Smooth muscle cell (in vitro differentiated cells): ENCODE data around the gene OR10K1. TPM values are rescaled to one million over a fixed set of nuclear protein-coding genes. Genes with fewer than 3 reads are reported as not detected.

ENCODE experiments used
- DNase-seq: peaks from one replicate; lab custom pipeline; 2025; ENCODE audit not compliant: unreplicated experiment; lab: John Stamatoyannopoulos, UW
- H2AFZ ChIP-seq: fragments of 200-600 bp; sonication (generic); 2 replicates; pipeline ENCODE4 v1.6.0; 2016; ENCODE audit warnings: antibody characterized with exemption, low read depth, mild to moderate bottlenecking
- H3F3A ChIP-seq: fragments of 200-600 bp; sonication (generic); 2 replicates; pipeline ENCODE4 v1.6.0; 2017; ENCODE audit warnings: antibody characterized with exemption, low read depth
- H3K27ac ChIP-seq: fragments of 200-600 bp; sonication (generic); 2 replicates; pipeline ENCODE4 v1.5.1; 2016; ENCODE audit warnings: low read depth, mild to moderate bottlenecking
- H3K27me3 ChIP-seq: fragments of 200-600 bp; sonication (generic); 2 replicates; pipeline ENCODE4 v1.6.1; 2016; ENCODE audit warnings: low read depth, mild to moderate bottlenecking
- H3K36me3 ChIP-seq: fragments of 200-600 bp; sonication (generic); 2 replicates; pipeline ENCODE4 v1.5.1; 2016; ENCODE audit warnings: low read depth
- H3K4me1 ChIP-seq: fragments of 200-600 bp; sonication (generic); 2 replicates; pipeline ENCODE4 v1.5.1; 2016; ENCODE audit warnings: low read depth
- H3K4me2 ChIP-seq: fragments of 200-600 bp; sonication (generic); 2 replicates; pipeline ENCODE4 v1.6.0; 2016; ENCODE audit warnings: mild to moderate bottlenecking
- H3K4me3 ChIP-seq: fragments of 200-600 bp; sonication (generic); 2 replicates; pipeline ENCODE4 v1.5.1; 2016; ENCODE audit warnings: mild to moderate bottlenecking
- H3K79me2 ChIP-seq: fragments of 200-600 bp; sonication (generic); 2 replicates; pipeline ENCODE4 v1.6.0; 2016; ENCODE audit warnings: low read depth, mild to moderate bottlenecking
- H3K9ac ChIP-seq: fragments of 200-600 bp; sonication (generic); 2 replicates; pipeline ENCODE4 v1.6.0; 2016; ENCODE audit warnings: low read depth
- H3K9me3 ChIP-seq: fragments of 200-600 bp; sonication (generic); replicated peaks from 2 replicates; pipeline ENCODE4 v1.5.1; 2016; ENCODE audit warnings: low read depth
- H4K20me1 ChIP-seq: fragments of 200-600 bp; sonication (generic); 2 replicates; pipeline ENCODE4 v1.6.0; 2016; ENCODE audit warnings: low read depth
- CTCF ChIP-seq: fragments of 200-600 bp; sonication (generic); IDR thresholded peaks from 2 replicates; pipeline ENCODE4 v1.5.1; 2017; ENCODE audit warnings: borderline replicate concordance, mild to moderate bottlenecking, antibody characterized with exemption; ENCODE audit not compliant: insufficient read depth, poor library complexity, severe bottlenecking
- WGBS: methylation state at CpG from one replicate; pipeline ENCODE4 v1.1.7; 2016; ENCODE audit warnings: low lambda C conversion rate; 5-methylcytosine and 5-hydroxymethylcytosine counted together
- polyA plus RNA-seq: library from polyadenylated mRNA; unstranded; fragments of >200 nt; fragmentation: Nextera tagmentation; extraction: Ambion mirVana; gene quantifications from 2 replicates; pipeline ENCODE4 v1.2.1, GENCODE V29; 2016
- total RNA-seq: library from RNA; depleted of rRNA; stranded (reverse); fragments of >200 nt; gene quantifications from 2 replicates; pipeline ENCODE4 v1.2.3, GENCODE V29; 2014

The OR10K1 gene
- total and polyA plus RNA-seq, 2 experiments from 2014 or later = not detected

- no peak for TF ChIP-seq CTCF
- no peaks in the 10 kb centered on the region for H3F3A ChIP-seq
- peak within 1 kb of the TSS; percentile 40 for H3K4me2 ChIP-seq
- no peaks in the 10 kb centered on the region for H3K36me3 ChIP-seq
- no peaks in the 10 kb centered on the region for H4K20me1 ChIP-seq
- H3K9me3 ChIP-seq = no peaks in the 10 kb centered on the region
- no peak within 1 kb of the TSS for H3K27ac ChIP-seq
- no peaks in the 10 kb centered on the region for H3K79me2 ChIP-seq
- peaks cover 3% of the 10 kb centered on the region for H3K27me3 ChIP-seq
- H3K9ac ChIP-seq = no peak within 1 kb of the TSS
- no peaks in the 10 kb centered on the region for H3K4me1 ChIP-seq
- H3K4me3 ChIP-seq = no peak within 1 kb of the TSS
- DNase-seq = no peak
- no peak within 1 kb of the TSS for H2AFZ ChIP-seq
Measured at GRCh38 chr1:158471920-158472319, 10.3 kb downstream of the OR10K1 start, which contains the start of gene OR10R2. TSS of gene OR10R2 (plus strand) at chr1:158472220. CDS start at chr1:158472326, 106 bp downstream.

GRCh38 chr1:158485455-158485854 lies 23.8 kb downstream of the OR10K1 start:
- Histone ChIP-seq H3K4me3 (no peak overlapping the region), H3K36me3 (no peaks in the 10 kb centered on the region), H3K9ac (no peak overlapping the region), H3F3A (no peaks in the 10 kb centered on the region), H4K20me1 (no peaks in the 10 kb centered on the region), H3K4me1 (no peaks in the 10 kb centered on the region), H3K9me3 (no peaks in the 10 kb centered on the region), H3K27me3 (no peaks in the 10 kb centered on the region), H3K27ac (no peak overlapping the region), H3K79me2 (no peaks in the 10 kb centered on the region), H3K4me2 (no peak overlapping the region), H2AFZ (no peak overlapping the region)
- 68% methylated on average over 2 of the region's 2 CpGs for WGBS
- DNase-seq = no peak
- TF ChIP-seq CTCF = no peak

GRCh38 chr1:158491316-158491715 lies 29.7 kb downstream of the OR10K1 start:
- Histone ChIP-seq H3K36me3 (no peaks in the 10 kb centered on the region), H3K79me2 (no peaks in the 10 kb centered on the region), H3K9ac (no peak overlapping the region), H3K4me3 (no peak overlapping the region), H3K4me1 (no peaks in the 10 kb centered on the region), H4K20me1 (no peaks in the 10 kb centered on the region), H2AFZ (no peak overlapping the region), H3K4me2 (no peak overlapping the region), H3K27ac (no peak overlapping the region), H3F3A (no peaks in the 10 kb centered on the region), H3K27me3 (no peaks in the 10 kb centered on the region), H3K9me3 (no peaks in the 10 kb centered on the region)
- no peak for DNase-seq
- 84% methylated on average over 3 of the region's 3 CpGs for WGBS
- TF ChIP-seq CTCF = no peak

- WGBS = 81% methylated on average over 3 of the region's 3 CpGs
- no peak for TF ChIP-seq CTCF
Measured at GRCh38 chr1:158493054-158493453, 31.4 kb downstream of the OR10K1 start.

More at GRCh38 chr1:158493054-158493453, 31.4 kb downstream of the OR10K1 start:
- Histone ChIP-seq H3K9ac (no peak overlapping the region), H3K4me2 (no peak overlapping the region), H3K27ac (no peak overlapping the region), H2AFZ (no peak overlapping the region), H3K9me3 (no peaks in the 10 kb centered on the region), H4K20me1 (no peaks in the 10 kb centered on the region), H3K4me3 (no peak overlapping the region), H3K27me3 (no peaks in the 10 kb centered on the region), H3F3A (no peaks in the 10 kb centered on the region), H3K4me1 (no peaks in the 10 kb centered on the region), H3K36me3 (no peaks in the 10 kb centered on the region), H3K79me2 (no peaks in the 10 kb centered on the region)
- DNase-seq = no peak
